DOHH2 (cell line): ENCODE data around the gene TBKBP1.

ENCODE experiments used
- EZH2phosphoT487 ChIP-seq: fragments of 200-600 bp; sonication (generic); IDR thresholded peaks from 2 replicates; pipeline ENCODE4 v1.6.1; 2017; ENCODE audit warnings: borderline replicate concordance, mild to moderate bottlenecking, antibody characterized with exemption, low read length, moderate library complexity, mixed read lengths
- TF ChIP-seq, protein P1 (sequence below): fragments of 200-600 bp; sonication (generic); IDR thresholded peaks from one replicate; pipeline ENCODE4 v1.5.1; 2014; ENCODE audit warnings: antibody characterized with exemption, mild to moderate bottlenecking, low read depth, low read length; ENCODE audit not compliant: poor library complexity, severe bottlenecking

DNA sequence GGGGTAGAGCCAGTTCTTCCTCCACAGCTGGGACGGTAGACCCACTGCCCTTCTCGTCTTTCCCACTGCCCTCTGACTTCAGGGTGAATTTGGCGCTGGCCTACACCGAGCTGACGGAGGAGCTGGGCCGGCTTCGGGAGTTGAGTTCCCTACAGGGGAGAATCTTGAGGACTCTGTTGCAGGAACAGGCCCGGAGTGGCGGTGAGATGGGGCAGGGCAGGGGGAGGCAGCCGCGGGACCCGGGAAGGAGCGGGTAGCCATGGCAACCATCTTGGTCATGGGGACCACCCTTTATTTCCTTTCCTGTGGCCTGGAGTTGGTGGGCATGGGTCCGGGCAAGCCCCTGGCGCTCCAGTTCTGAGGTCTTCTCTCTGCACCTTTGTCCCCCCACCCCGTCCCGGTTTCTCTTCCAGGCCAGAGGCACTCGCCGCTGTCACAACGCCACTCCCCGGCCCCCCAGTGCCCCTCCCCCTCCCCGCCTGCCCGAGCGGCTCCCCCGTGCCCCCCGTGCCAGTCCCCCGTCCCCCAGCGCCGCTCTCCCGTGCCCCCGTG, 14.4 kb downstream of the TBKBP1 start:
- TF ChIP-seq, protein P1, sequence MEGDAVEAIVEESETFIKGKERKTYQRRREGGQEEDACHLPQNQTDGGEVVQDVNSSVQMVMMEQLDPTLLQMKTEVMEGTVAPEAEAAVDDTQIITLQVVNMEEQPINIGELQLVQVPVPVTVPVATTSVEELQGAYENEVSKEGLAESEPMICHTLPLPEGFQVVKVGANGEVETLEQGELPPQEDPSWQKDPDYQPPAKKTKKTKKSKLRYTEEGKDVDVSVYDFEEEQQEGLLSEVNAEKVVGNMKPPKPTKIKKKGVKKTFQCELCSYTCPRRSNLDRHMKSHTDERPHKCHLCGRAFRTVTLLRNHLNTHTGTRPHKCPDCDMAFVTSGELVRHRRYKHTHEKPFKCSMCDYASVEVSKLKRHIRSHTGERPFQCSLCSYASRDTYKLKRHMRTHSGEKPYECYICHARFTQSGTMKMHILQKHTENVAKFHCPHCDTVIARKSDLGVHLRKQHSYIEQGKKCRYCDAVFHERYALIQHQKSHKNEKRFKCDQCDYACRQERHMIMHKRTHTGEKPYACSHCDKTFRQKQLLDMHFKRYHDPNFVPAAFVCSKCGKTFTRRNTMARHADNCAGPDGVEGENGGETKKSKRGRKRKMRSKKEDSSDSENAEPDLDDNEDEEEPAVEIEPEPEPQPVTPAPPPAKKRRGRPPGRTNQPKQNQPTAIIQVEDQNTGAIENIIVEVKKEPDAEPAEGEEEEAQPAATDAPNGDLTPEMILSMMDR, result no peak
- TF ChIP-seq EZH2phosphoT487, result no peak
